SK-N-SH treated with all-trans-retinoic acid at 6 μM for 48 hours (cell line): ENCODE data around the gene RCBTB1.

Experiments used
- ATAC-seq: fragments of 200-7000 bp; cut with Tn5 transposase; 3 replicates; pipeline ENCODE4 v1.9.1; 2020; ENCODE audit warnings: mild to moderate bottlenecking, moderate library complexity
- ARNTL ChIP-seq: fragments of 450-650 bp; formaldehyde crosslinking; IDR thresholded peaks from 2 replicates; pipeline ENCODE4 v1.5.0; 2020; ENCODE audit warnings: low read depth, mild to moderate bottlenecking, moderate library complexity, borderline replicate concordance
- BACH2 ChIP-seq: fragments of 250-450 bp; sonication (Bioruptor Pico); IDR thresholded peaks from 2 replicates; pipeline ENCODE4 v1.9.0; 2021; ENCODE audit warnings: mild to moderate bottlenecking, borderline replicate concordance
- CSDC2 ChIP-seq: fragments of 250-450 bp; sonication (Bioruptor Pico); IDR thresholded peaks from 2 replicates; pipeline ENCODE4 v1.5.0; 2020; ENCODE audit warnings: mild to moderate bottlenecking, moderate library complexity
- ESRRG ChIP-seq: fragments of 250-450 bp; sonication (Bioruptor Pico); IDR thresholded peaks from 2 replicates; pipeline ENCODE4 v1.6.1; 2021; ENCODE audit warnings: mild to moderate bottlenecking
- GLIS3 ChIP-seq: fragments of 250-450 bp; sonication (Bioruptor Pico); IDR thresholded peaks from 2 replicates; pipeline ENCODE4 v1.5.0; 2020; ENCODE audit warnings: mild to moderate bottlenecking, moderate library complexity
- ISL1 ChIP-seq: fragments of 250-450 bp; sonication (Bioruptor Pico); IDR thresholded peaks from 2 replicates; pipeline ENCODE4 v2.1.2; 2022; ENCODE audit warnings: mild to moderate bottlenecking, moderate library complexity
- OSR1 ChIP-seq: fragments of 250-450 bp; sonication (Bioruptor Pico); IDR thresholded peaks from 2 replicates; pipeline ENCODE4 v1.8.0; 2022; ENCODE audit warnings: moderate library complexity, mild to moderate bottlenecking, inconsistent platforms
- PPARA ChIP-seq: fragments of 250-450 bp; sonication (Bioruptor Pico); IDR thresholded peaks from 2 replicates; pipeline ENCODE4 v1.5.0; 2020; ENCODE audit warnings: mild to moderate bottlenecking, borderline replicate concordance
- RARB ChIP-seq: fragments of 250-450 bp; sonication (Bioruptor Pico); IDR thresholded peaks from 2 replicates; pipeline ENCODE4 v1.8.0; 2021; ENCODE audit warnings: mild to moderate bottlenecking, moderate library complexity
- TCF4 ChIP-seq: fragments of 250-450 bp; sonication (Bioruptor Pico); IDR thresholded peaks from 2 replicates; pipeline ENCODE4 v1.8.0; 2021; ENCODE audit warnings: mild to moderate bottlenecking, moderate library complexity, borderline replicate concordance
- ZC3H10 ChIP-seq: fragments of 250-450 bp; sonication (Bioruptor Pico); IDR thresholded peaks from 2 replicates; pipeline ENCODE4 v1.5.1; 2021; ENCODE audit warnings: mild to moderate bottlenecking, moderate library complexity
- ZFP3 ChIP-seq: fragments of 250-450 bp; sonication (Bioruptor Pico); IDR thresholded peaks from 2 replicates; pipeline ENCODE4 v1.5.0; 2020; ENCODE audit warnings: mild to moderate bottlenecking, moderate library complexity
- ZNF565 ChIP-seq: fragments of 450-650 bp; formaldehyde crosslinking; conservative IDR thresholded peaks from 2 replicates; pipeline ENCODE4 v1.5.0; 2020; ENCODE audit warnings: low read depth, mild to moderate bottlenecking, moderate library complexity
- ZNF70 ChIP-seq: fragments of 450-650 bp; formaldehyde crosslinking; IDR thresholded peaks from 2 replicates; pipeline ENCODE4 v1.5.0; 2020; ENCODE audit warnings: mild to moderate bottlenecking, moderate library complexity
- ZNF8 ChIP-seq: fragments of 450-650 bp; formaldehyde crosslinking; IDR thresholded peaks from 2 replicates; pipeline ENCODE4 v1.5.0; 2020; ENCODE audit warnings: mild to moderate bottlenecking, moderate library complexity
- TF ChIP-seq, protein P1 (sequence below): fragments of 250-450 bp; sonication (Bioruptor Pico); IDR thresholded peaks from 2 replicates; pipeline ENCODE4 v1.5.1; 2020; ENCODE audit warnings: low read depth, mild to moderate bottlenecking, moderate library complexity
- TF ChIP-seq, protein P2 (sequence below): fragments of 250-450 bp; sonication (Bioruptor Pico); IDR thresholded peaks from 2 replicates; pipeline ENCODE4 v1.8.0; 2020; ENCODE audit warnings: mild to moderate bottlenecking, moderate library complexity, borderline replicate concordance
- TF ChIP-seq, protein P3 (sequence below): fragments of 250-450 bp; sonication (Bioruptor Pico); IDR thresholded peaks from 2 replicates; pipeline ENCODE4 v1.5.1; 2021; ENCODE audit warnings: mild to moderate bottlenecking, moderate library complexity
- TF ChIP-seq, protein P4 (sequence below): fragments of 250-450 bp; sonication (Bioruptor Pico); IDR thresholded peaks from 2 replicates; pipeline ENCODE4 v1.5.0; 2020; ENCODE audit warnings: mild to moderate bottlenecking, moderate library complexity
- TF ChIP-seq, protein P5 (sequence below): fragments of 250-450 bp; sonication (Bioruptor Pico); IDR thresholded peaks from 2 replicates; pipeline ENCODE4 v1.8.0; 2021; ENCODE audit warnings: low read depth, mild to moderate bottlenecking, moderate library complexity, borderline replicate concordance

RCBTB1 gene

DNA sequence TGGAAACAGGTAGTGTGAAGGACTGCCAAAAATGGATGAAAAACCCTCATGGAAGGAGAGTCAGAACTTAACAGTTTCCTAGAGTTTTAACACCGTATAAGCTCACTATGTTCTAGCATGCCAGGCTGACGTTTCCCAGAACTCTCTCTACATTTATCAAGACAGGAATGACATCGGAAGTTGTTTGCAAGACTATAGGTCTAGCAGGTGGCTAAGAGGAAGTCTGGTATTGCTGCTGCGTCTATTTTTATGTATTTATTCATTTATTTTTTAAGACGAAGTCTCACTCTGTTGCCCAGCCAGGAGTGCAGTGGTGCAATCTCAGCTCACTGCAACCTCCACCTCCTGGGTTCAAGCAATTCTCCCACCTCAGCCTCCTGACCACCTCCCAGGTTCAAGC is 22.4 kb upstream of the RCBTB1 start:
- no peak for ATAC-seq
- no peak for TF ChIP-seq RARB (CRISPR knock-in tag)
- TF ChIP-seq, protein P1, sequence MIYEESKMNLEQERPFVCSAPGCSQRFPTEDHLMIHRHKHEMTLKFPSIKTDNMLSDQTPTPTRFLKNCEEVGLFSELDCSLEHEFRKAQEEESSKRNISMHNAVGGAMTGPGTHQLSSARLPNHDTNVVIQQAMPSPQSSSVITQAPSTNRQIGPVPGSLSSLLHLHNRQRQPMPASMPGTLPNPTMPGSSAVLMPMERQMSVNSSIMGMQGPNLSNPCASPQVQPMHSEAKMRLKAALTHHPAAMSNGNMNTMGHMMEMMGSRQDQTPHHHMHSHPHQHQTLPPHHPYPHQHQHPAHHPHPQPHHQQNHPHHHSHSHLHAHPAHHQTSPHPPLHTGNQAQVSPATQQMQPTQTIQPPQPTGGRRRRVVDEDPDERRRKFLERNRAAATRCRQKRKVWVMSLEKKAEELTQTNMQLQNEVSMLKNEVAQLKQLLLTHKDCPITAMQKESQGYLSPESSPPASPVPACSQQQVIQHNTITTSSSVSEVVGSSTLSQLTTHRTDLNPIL (CRISPR knock-in tag), result no peak
- TF ChIP-seq, protein P2, sequence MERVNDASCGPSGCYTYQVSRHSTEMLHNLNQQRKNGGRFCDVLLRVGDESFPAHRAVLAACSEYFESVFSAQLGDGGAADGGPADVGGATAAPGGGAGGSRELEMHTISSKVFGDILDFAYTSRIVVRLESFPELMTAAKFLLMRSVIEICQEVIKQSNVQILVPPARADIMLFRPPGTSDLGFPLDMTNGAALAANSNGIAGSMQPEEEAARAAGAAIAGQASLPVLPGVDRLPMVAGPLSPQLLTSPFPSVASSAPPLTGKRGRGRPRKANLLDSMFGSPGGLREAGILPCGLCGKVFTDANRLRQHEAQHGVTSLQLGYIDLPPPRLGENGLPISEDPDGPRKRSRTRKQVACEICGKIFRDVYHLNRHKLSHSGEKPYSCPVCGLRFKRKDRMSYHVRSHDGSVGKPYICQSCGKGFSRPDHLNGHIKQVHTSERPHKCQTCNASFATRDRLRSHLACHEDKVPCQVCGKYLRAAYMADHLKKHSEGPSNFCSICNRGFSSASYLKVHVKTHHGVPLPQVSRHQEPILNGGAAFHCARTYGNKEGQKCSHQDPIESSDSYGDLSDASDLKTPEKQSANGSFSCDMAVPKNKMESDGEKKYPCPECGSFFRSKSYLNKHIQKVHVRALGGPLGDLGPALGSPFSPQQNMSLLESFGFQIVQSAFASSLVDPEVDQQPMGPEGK, result no peak
- TF ChIP-seq, protein P3, sequence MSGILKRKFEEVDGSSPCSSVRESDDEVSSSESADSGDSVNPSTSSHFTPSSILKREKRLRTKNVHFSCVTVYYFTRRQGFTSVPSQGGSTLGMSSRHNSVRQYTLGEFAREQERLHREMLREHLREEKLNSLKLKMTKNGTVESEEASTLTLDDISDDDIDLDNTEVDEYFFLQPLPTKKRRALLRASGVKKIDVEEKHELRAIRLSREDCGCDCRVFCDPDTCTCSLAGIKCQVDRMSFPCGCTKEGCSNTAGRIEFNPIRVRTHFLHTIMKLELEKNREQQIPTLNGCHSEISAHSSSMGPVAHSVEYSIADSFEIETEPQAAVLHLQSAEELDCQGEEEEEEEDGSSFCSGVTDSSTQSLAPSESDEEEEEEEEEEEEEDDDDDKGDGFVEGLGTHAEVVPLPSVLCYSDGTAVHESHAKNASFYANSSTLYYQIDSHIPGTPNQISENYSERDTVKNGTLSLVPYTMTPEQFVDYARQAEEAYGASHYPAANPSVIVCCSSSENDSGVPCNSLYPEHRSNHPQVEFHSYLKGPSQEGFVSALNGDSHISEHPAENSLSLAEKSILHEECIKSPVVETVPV, result no peak
- TF ChIP-seq, protein P4, sequence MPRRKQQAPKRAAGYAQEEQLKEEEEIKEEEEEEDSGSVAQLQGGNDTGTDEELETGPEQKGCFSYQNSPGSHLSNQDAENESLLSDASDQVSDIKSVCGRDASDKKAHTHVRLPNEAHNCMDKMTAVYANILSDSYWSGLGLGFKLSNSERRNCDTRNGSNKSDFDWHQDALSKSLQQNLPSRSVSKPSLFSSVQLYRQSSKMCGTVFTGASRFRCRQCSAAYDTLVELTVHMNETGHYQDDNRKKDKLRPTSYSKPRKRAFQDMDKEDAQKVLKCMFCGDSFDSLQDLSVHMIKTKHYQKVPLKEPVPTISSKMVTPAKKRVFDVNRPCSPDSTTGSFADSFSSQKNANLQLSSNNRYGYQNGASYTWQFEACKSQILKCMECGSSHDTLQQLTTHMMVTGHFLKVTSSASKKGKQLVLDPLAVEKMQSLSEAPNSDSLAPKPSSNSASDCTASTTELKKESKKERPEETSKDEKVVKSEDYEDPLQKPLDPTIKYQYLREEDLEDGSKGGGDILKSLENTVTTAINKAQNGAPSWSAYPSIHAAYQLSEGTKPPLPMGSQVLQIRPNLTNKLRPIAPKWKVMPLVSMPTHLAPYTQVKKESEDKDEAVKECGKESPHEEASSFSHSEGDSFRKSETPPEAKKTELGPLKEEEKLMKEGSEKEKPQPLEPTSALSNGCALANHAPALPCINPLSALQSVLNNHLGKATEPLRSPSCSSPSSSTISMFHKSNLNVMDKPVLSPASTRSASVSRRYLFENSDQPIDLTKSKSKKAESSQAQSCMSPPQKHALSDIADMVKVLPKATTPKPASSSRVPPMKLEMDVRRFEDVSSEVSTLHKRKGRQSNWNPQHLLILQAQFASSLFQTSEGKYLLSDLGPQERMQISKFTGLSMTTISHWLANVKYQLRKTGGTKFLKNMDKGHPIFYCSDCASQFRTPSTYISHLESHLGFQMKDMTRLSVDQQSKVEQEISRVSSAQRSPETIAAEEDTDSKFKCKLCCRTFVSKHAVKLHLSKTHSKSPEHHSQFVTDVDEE (CRISPR knock-in tag), result no peak
- TF ChIP-seq, protein P5, sequence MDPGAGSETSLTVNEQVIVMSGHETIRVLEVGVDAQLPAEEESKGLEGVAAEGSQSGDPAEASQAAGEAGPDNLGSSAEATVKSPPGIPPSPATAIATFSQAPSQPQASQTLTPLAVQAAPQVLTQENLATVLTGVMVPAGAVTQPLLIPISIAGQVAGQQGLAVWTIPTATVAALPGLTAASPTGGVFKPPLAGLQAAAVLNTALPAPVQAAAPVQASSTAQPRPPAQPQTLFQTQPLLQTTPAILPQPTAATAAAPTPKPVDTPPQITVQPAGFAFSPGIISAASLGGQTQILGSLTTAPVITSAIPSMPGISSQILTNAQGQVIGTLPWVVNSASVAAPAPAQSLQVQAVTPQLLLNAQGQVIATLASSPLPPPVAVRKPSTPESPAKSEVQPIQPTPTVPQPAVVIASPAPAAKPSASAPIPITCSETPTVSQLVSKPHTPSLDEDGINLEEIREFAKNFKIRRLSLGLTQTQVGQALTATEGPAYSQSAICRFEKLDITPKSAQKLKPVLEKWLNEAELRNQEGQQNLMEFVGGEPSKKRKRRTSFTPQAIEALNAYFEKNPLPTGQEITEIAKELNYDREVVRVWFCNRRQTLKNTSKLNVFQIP (CRISPR knock-in tag), result no peak
- TF ChIP-seq CSDC2 (CRISPR knock-in tag), result no peak
- no peak for TF ChIP-seq ESRRG (CRISPR knock-in tag)

DNA sequence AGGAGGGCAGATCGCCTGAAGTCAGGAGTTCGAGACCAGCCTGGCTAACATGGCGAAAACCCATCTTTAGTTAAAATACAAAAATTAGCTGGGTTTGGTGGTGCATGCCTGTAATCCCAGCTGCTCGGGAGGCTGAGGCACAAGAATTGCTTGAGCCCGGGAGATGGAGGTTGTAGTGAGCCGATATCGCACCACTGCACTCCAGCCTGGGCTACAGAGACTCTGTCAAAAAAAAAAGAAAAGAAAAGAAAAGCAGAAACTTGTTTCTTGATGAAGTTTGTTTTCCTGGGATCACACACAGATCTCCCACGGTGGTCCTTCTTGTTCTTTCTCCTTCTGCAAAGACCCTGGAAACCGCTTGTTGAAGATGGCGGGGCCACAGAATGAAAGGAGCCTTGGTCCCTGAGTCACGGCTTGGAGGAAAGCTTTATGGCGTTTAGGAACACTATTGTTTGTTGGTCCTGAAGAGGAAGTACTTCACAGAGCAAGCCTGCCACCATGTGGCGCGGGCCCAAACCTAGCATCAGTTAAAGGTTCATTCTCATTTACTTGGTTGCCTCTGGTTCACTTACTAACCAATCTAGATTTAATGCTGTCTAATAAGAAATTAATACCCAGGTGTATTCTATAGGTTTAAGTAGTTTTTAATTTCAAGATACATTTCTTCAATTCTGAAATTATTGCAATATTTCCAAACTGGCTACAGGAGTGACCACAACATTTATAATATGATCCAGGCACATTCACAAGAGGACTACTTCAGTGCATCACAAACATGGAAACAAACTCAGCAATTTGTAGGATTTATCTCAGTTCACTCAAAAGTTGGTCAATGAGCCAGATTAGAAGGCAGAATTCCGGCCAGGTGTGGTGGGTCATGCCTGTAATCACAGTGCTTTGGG is 21.6 kb upstream of the RCBTB1 start:
- TF ChIP-seq ISL1 (CRISPR knock-in tag), result no peak
- no peak for TF ChIP-seq ESRRG (CRISPR knock-in tag)
- no peak for TF ChIP-seq TCF4 (CRISPR knock-in tag)
- TF ChIP-seq PPARA (CRISPR knock-in tag), result no peak
- TF ChIP-seq, protein P2, result no peak
- no peak for TF ChIP-seq ZC3H10 (CRISPR knock-in tag)
- TF ChIP-seq ZNF8 (CRISPR knock-in tag), result no peak
- peak; percentile 100 for ATAC-seq

DNA sequence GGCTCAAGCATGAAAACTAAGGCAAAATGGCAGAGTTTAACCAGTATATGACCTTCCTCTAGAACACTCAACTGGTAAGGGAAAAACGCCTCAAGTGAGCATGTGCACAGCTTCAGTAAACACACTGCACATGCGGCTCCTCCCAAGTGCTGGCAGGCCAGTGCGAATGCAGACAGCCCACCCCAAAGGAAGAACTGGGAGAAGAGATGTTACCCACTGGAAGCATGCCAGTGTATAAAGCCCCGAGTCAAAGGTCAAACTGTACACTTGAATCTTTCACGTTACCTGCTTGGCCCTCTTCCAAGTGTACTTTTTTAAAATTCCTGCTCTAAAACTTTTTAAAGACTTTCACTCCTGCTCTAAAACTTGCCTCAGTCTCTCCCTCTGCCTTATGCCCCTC is 19.2 kb upstream of the RCBTB1 start:
- ATAC-seq, result no peak
- TF ChIP-seq, protein P2, result no peak
- no peak for TF ChIP-seq ZFP3 (CRISPR knock-in tag)
- no peak for TF ChIP-seq BACH2 (CRISPR knock-in tag)
- TF ChIP-seq GLIS3, result no peak
- TF ChIP-seq, protein P1 (CRISPR knock-in tag), result no peak
- TF ChIP-seq ARNTL, result no peak
- TF ChIP-seq OSR1 (CRISPR knock-in tag), result no peak
- TF ChIP-seq ZNF565 (CRISPR knock-in tag), result no peak
- TF ChIP-seq ZNF70 (CRISPR knock-in tag), result no peak
- TF ChIP-seq ESRRG (CRISPR knock-in tag), result no peak
- TF ChIP-seq, protein P3, result no peak
- TF ChIP-seq CSDC2 (CRISPR knock-in tag), result no peak
- TF ChIP-seq ISL1 (CRISPR knock-in tag), result no peak
- no peak for TF ChIP-seq ZC3H10 (CRISPR knock-in tag)
